Urothelium cell line (cell line): Measurements from ENCODE around the gene ACADS.

Source experiments
- DNase-seq: peaks from one replicate; pipeline ENCODE4 v3.0.0; 2011; ENCODE audit warnings: low spot score, mixed read lengths
- FAIRE-seq: peaks from 2 replicates; lab custom pipeline; 2011; peaks lifted over from hg19 to GRCh38; lab: Jason Lieb, UNC

The ACADS gene

GRCh38 chr12:120754792-120755191 lies 29.2 kb downstream of the ACADS start:
- DNase-seq (no peak), FAIRE-seq (no peak)

GRCh38 chr12:120755269-120755668 lies 29.6 kb downstream of the ACADS start:
- FAIRE-seq = no peak
- no peak for DNase-seq

GRCh38 chr12:120757226-120757742 lies 31.7 kb downstream of the ACADS start:
- DNase-seq (no peak), FAIRE-seq (no peak)

GRCh38 chr12:120757949-120758348 lies 32.3 kb downstream of the ACADS start:
- DNase-seq (no peak), FAIRE-seq (no peak)

- FAIRE-seq = no peak
- DNase-seq = no peak
Observed at GRCh38 chr12:120758798-120759590, 33.4 kb downstream of the ACADS start.

- FAIRE-seq (no peak), DNase-seq (no peak)
Observed at GRCh38 chr12:120759591-120760348, 34.1 kb downstream of the ACADS start.

- DNase-seq = no peak
- FAIRE-seq = no peak
Observed at GRCh38 chr12:120760349-120761254, 35.0 kb downstream of the ACADS start.

GRCh38 chr12:120761519-120761934 lies 35.9 kb downstream of the ACADS start:
- no peak for FAIRE-seq
- no peak for DNase-seq

GRCh38 chr12:120762086-120762485 lies 36.5 kb downstream of the ACADS start:
- no peak for FAIRE-seq
- DNase-seq = no peak

GRCh38 chr12:120763250-120763649 lies 37.6 kb downstream of the ACADS start:
- DNase-seq (no peak), FAIRE-seq (no peak)

- DNase-seq (no peak), FAIRE-seq (no peak)
Observed at GRCh38 chr12:120764816-120765215, 39.2 kb downstream of the ACADS start.

GRCh38 chr12:120766566-120766965 lies 40.9 kb downstream of the ACADS start:
- FAIRE-seq = no peak

GRCh38 chr12:120767071-120768024 lies 41.7 kb downstream of the ACADS start:
- FAIRE-seq (no peak), DNase-seq (no peak)

More at GRCh38 chr12:120766566-120766965, 40.9 kb downstream of the ACADS start:
- DNase-seq = no peak

GRCh38 chr12:120771097-120771496 lies 45.5 kb downstream of the ACADS start:
- no peak for DNase-seq
- no peak for FAIRE-seq

- FAIRE-seq (no peak), DNase-seq (no peak)
Observed at GRCh38 chr12:120774169-120774916, 48.7 kb downstream of the ACADS start.

GRCh38 chr12:120775862-120776552 lies 50.4 kb downstream of the ACADS start:
- DNase-seq = no peak
- FAIRE-seq = no peak

GRCh38 chr12:120783197-120783596 lies 57.6 kb downstream of the ACADS start:
- FAIRE-seq = no peak
- no peak for DNase-seq

- FAIRE-seq (no peak), DNase-seq (no peak)
Observed at GRCh38 chr12:120784804-120785203, 59.2 kb downstream of the ACADS start.
